Measurements from ENCODE around the gene OXCT1. TPM values are rescaled to one million over a fixed set of nuclear protein-coding genes. Genes with fewer than 3 reads are reported as not detected.
"Not testable (repeated sequence)": the region's sequence is repeated elsewhere in the genome, so short reads cannot be mapped to it uniquely, and the experiment has no call there.

Gene OXCT1
- total RNA-seq, 1 experiment from 2014 or later: 20.6 TPM

- TF ChIP-seq ZNF512 (CRISPR knock-in tag; IDR thresholded peaks at IDR 0.05; ENCODE audit: borderline replicate concordance): no peak
- TF ChIP-seq RORB (CRISPR knock-in tag; IDR thresholded peaks at IDR 0.05): no peak
Observed at GRCh38 chr5:41716382-41716781, 153.8 kb downstream of the OXCT1 start (continued).

- ATAC-seq; H3K4me3 Mint-ChIP-seq; POLR2A ChIA-PET; H3K27ac Mint-ChIP-seq; H3K27me3 Mint-ChIP-seq (ENCODE audit: low read depth); H3K36me3 Mint-ChIP-seq; DNase-seq (ENCODE audit: low spot score); H3K4me1 Mint-ChIP-seq; CTCF ChIA-PET: not testable (repeated sequence)
- peaks cover 12% of the 10 kb centered on the region for H3K9me3 Mint-ChIP-seq
Observed at GRCh38 chr5:41714446-41714845, 155.8 kb downstream of the OXCT1 start.

- peak; percentile 84 for ATAC-seq
Observed at GRCh38 chr5:41708604-41708940, 161.7 kb downstream of the OXCT1 start.

More at GRCh38 chr5:41708604-41708940, 161.7 kb downstream of the OXCT1 start:
- peak; percentile 11 for DNase-seq (ENCODE audit: low spot score)
- TF ChIP-seq ZMAT4 (CRISPR knock-in tag; IDR thresholded peaks at IDR 0.05): no peak
- no peak for TF ChIP-seq CREB1 (CRISPR knock-in tag; IDR thresholded peaks at IDR 0.05)
- no peak for TF ChIP-seq AR (CRISPR knock-in tag; IDR thresholded peaks at IDR 0.05)
- TF ChIP-seq GRHL2 (CRISPR knock-in tag; IDR thresholded peaks at IDR 0.05; ENCODE audit: insufficient replicate concordance, severe bottlenecking): no peak
- no peak for TF ChIP-seq ATF3 (CRISPR knock-in tag; conservative IDR thresholded peaks at IDR 0.05)
- TF ChIP-seq SMAD4 (CRISPR knock-in tag; IDR thresholded peaks at IDR 0.05): no peak
- TF ChIP-seq ZNF416 (CRISPR knock-in tag; IDR thresholded peaks at IDR 0.05): no peak
- no peak for TF ChIP-seq FOXP4 (CRISPR knock-in tag; IDR thresholded peaks at IDR 0.05)
- TF ChIP-seq ZNF671 (CRISPR knock-in tag; IDR thresholded peaks at IDR 0.05): no peak
- TF ChIP-seq NFATC4 (CRISPR knock-in tag; IDR thresholded peaks at IDR 0.05): no peak
- H3K27ac Mint-ChIP-seq: no peak overlapping the region
- no peaks in the 10 kb centered on the region for H3K36me3 Mint-ChIP-seq
- POLR2A ChIA-PET: interaction anchor here (0.6 kb wide), 1 partner anchor 26 kb away, joined by 3 read pairs; no protein-coding TSS in a partner anchor
- H3K4me3 Mint-ChIP-seq: no peak overlapping the region
- peaks cover 4% of the 10 kb centered on the region for H3K9me3 Mint-ChIP-seq
- peaks cover 4% of the 10 kb centered on the region; the same call in 1 of the 2 replicates for H3K27me3 Mint-ChIP-seq (ENCODE audit: low read depth)
- CTCF ChIA-PET: interaction anchor here (0.7 to 2.4 kb wide), 9 partner anchors 14 to 349 kb away, joined by 3 to 34 read pairs (median 4); no protein-coding TSS in a partner anchor
- H3K4me1 Mint-ChIP-seq: no peaks in the 10 kb centered on the region; the same call in 1 of the 2 replicates

Data from WTC11 (cell line).